ENCODE measurements around the gene PLCB1.

PLCB1 gene

DNA sequence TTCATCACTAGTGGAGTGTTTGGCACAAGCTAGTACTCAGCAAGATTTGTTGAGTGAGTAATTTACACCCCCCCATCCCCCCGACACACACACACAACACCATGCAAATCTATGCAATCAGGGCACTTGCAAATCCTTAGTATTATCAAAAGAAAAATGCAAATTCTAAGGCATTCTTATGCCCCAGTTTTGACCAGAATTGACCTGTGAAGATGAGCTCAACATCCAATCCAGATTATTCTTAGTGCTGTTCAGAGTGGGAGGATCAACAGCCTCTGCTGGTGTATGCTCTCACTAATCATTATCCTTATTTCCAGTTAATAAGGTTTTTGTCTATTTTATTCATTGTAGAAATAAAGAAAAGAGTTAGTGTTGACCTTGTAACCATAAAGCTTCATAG lies 185.4 kb downstream of the PLCB1 start:
- Histone ChIP-seq H3K79me2 (ENCODE audit: control insufficient read depth, insufficient read depth, low read length, unreplicated experiment) (no peaks in the 10 kb centered on the region), H3K4me3 (ENCODE audit: low read depth, low read length) (no peak overlapping the region), H2AFZ (ENCODE audit: low read length, unreplicated experiment) (no peak overlapping the region), H3K36me3 (ENCODE audit: insufficient read depth, low read length) (no peaks in the 10 kb centered on the region), H3K27me3 (ENCODE audit: insufficient read depth, low read length) (no peaks in the 10 kb centered on the region), H3K4me1 (ENCODE audit: control insufficient read depth, insufficient read depth, low read length, unreplicated experiment) (no peaks in the 10 kb centered on the region), H3K27ac (ENCODE audit: low read depth, low read length) (no peak overlapping the region)

DNA sequence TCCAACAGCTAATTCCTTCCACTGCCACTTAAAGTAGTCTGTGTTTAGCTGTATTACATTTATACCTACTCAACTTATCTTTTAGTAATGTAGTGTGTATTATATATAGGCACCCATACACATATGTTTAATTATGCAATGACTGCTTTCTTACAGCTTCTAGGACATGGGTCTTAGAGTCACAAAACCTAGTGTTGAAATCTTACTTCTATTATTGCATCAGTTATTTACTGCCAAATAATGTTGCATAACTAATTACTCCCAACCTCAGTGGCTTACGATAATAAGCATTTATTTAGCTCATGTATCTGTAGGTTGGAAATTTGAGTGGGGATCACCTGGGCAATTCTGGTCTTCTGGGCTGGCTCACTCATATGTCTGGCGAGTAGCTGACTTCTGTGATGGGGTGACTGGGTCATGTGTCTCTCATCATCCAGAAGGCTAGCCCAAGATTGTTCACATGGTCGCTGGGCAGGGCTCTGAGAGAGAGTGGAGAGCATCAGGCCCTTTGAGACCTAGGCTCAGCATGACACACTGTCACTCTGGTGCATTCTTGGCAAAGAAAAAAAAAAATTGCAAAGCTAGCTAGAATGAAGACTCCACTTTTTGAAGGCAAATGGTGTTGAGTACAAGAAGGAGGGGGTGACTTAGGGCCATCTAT lies 187.0 kb downstream of the PLCB1 start:
- H3K79me2 ChIP-seq (ENCODE audit: control insufficient read depth, insufficient read depth, low read length, unreplicated experiment) = no peaks in the 10 kb centered on the region
- H3K36me3 ChIP-seq (ENCODE audit: insufficient read depth, low read length) = no peaks in the 10 kb centered on the region
- H3K4me1 ChIP-seq (ENCODE audit: control insufficient read depth, insufficient read depth, low read length, unreplicated experiment) = no peaks in the 10 kb centered on the region

DNA sequence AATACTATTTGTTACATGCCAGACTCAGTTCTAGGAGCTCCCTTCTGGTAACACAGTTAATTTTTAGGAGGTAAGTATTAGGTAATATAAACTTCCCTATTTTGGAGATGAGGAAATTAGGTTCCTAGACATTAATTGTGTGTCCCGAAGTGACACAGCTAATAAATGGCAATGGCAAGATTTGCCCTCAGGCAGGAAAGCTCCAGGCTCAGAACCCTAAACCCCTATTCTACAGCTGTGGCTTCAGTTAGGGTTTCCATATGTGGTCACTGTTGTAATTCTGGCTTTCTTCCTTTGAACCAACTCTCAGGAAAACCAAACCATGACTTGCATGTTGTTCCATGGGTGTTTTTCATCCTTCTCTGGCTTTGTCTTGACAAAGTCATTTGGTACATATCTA lies 188.2 kb downstream of the PLCB1 start:
- no peaks in the 10 kb centered on the region for H3K36me3 ChIP-seq (ENCODE audit: insufficient read depth, low read length)
- no peak overlapping the region for H3K4me3 ChIP-seq (ENCODE audit: low read depth, low read length)
- H3K4me1 ChIP-seq (ENCODE audit: control insufficient read depth, insufficient read depth, low read length, unreplicated experiment) = no peaks in the 10 kb centered on the region
- no peaks in the 10 kb centered on the region for H3K27me3 ChIP-seq (ENCODE audit: insufficient read depth, low read length)
- H3K79me2 ChIP-seq (ENCODE audit: control insufficient read depth, insufficient read depth, low read length, unreplicated experiment) = no peaks in the 10 kb centered on the region
- no peak overlapping the region for H3K27ac ChIP-seq (ENCODE audit: low read depth, low read length)
- H2AFZ ChIP-seq (ENCODE audit: low read length, unreplicated experiment) = no peak overlapping the region

More for the DNA sequence above, 187.0 kb downstream of the PLCB1 start:
- Histone ChIP-seq H3K4me3 (ENCODE audit: low read depth, low read length) (no peak overlapping the region), H3K27ac (ENCODE audit: low read depth, low read length) (no peak overlapping the region), H2AFZ (ENCODE audit: low read length, unreplicated experiment) (no peak overlapping the region), H3K27me3 (ENCODE audit: insufficient read depth, low read length) (no peaks in the 10 kb centered on the region)

DNA sequence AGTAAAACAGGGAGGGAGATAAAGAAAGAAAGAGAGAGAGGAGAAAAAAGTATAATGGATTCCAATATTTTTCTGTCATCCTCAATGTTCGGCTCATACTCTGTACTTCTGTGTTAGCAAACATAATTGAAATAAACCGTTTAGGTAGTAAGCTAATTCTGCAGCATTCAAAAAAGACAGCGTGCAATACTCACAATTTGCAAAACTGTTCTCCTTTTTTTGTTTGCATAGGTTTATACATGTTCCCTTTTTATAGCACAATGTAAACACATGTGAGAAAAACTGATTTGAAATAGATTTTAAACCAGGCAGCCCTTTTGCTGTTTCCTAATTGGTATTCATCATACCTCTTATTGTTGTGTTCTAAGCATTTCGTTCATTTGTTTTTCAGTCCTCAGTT lies 188.9 kb downstream of the PLCB1 start:
- no peak overlapping the region for H3K27ac ChIP-seq (ENCODE audit: low read depth, low read length)
- H2AFZ ChIP-seq (ENCODE audit: low read length, unreplicated experiment) = no peak overlapping the region
- H3K4me1 ChIP-seq (ENCODE audit: control insufficient read depth, insufficient read depth, low read length, unreplicated experiment) = no peaks in the 10 kb centered on the region
- H3K36me3 ChIP-seq (ENCODE audit: insufficient read depth, low read length) = no peaks in the 10 kb centered on the region
- H3K4me3 ChIP-seq (ENCODE audit: low read depth, low read length) = no peak overlapping the region
- H3K27me3 ChIP-seq (ENCODE audit: insufficient read depth, low read length) = no peaks in the 10 kb centered on the region
- no peaks in the 10 kb centered on the region for H3K79me2 ChIP-seq (ENCODE audit: control insufficient read depth, insufficient read depth, low read length, unreplicated experiment)

DNA sequence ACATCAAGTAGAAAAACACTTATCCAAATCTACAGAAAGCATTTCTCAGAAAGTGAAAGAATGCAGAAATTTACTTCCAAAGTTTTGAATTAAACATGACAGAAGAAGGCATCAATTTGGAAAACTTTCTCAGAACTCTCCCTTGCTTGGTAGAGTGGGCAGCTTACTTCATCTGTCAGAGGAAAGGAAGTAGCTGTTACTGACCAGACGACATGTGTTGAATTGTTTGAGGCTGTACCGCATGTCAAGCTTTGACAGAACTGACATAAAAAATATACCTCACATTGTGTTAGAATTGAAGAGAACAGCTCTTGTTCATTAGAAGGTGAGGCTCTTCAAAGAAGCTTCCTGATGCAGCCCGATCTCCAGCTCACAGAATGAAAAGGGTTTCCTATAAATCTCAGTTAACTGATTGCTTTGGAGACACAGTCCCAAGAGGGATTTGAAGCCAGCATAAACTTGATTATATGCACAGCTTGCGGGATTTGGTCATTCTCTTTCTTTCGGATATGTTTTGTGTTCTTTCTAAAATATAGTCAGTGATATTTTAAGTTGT lies 190.7 kb downstream of the PLCB1 start:
- H3K79me2 ChIP-seq (ENCODE audit: control insufficient read depth, insufficient read depth, low read length, unreplicated experiment) = no peaks in the 10 kb centered on the region
- no peak overlapping the region for H3K27ac ChIP-seq (ENCODE audit: low read depth, low read length)
- H2AFZ ChIP-seq (ENCODE audit: low read length, unreplicated experiment) = no peak overlapping the region
- H3K36me3 ChIP-seq (ENCODE audit: insufficient read depth, low read length) = no peaks in the 10 kb centered on the region
- H3K27me3 ChIP-seq (ENCODE audit: insufficient read depth, low read length) = no peaks in the 10 kb centered on the region
- H3K4me1 ChIP-seq (ENCODE audit: control insufficient read depth, insufficient read depth, low read length, unreplicated experiment) = no peaks in the 10 kb centered on the region
- H3K4me3 ChIP-seq (ENCODE audit: low read depth, low read length) = no peak overlapping the region

DNA sequence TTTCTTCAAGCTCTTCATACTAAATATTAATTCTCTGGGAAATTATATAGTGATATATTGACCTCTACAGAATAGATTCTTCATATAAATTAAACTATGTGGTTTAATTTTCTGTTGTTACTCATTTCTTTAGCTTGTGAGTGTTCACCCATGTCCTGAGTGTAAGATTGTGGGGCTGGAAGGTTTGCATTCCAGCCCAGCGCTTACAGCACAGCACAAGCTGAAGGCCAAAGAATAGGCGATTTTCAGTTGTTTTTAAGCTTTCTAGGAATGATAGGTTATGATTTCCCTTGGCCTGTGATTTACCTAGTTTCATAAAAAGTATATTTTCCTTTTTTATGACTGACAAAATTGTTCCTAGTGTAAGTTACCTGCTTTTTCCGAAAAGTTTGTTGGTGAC lies 194.1 kb downstream of the PLCB1 start:
- H2AFZ ChIP-seq (ENCODE audit: low read length, unreplicated experiment) = no peak overlapping the region
- no peaks in the 10 kb centered on the region for H3K27me3 ChIP-seq (ENCODE audit: insufficient read depth, low read length)
- H3K36me3 ChIP-seq (ENCODE audit: insufficient read depth, low read length) = no peaks in the 10 kb centered on the region
- no peaks in the 10 kb centered on the region for H3K4me1 ChIP-seq (ENCODE audit: control insufficient read depth, insufficient read depth, low read length, unreplicated experiment)
- H3K79me2 ChIP-seq (ENCODE audit: control insufficient read depth, insufficient read depth, low read length, unreplicated experiment) = no peaks in the 10 kb centered on the region
- no peak overlapping the region for H3K27ac ChIP-seq (ENCODE audit: low read depth, low read length)
- no peak overlapping the region for H3K4me3 ChIP-seq (ENCODE audit: low read depth, low read length)

DNA sequence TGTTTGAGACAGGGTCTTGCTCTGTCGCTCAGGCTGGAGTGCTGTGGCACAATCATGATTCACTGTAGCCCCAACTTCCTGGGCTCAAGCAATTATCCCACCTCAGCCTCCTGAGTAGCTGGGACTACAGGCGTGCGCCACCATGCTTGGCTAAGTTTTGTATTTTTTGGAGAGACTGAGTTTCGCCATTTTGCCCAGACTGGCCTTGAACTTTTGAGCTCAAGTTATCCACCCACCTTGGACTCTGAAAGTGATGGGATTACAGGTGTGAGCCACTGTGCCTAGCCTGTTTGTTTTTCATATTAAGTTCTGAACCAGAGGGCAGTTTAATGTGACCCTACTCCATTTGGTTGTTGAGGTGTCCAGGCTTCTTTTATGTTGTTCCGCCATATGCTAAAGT lies 194.8 kb downstream of the PLCB1 start:
- Histone ChIP-seq H3K4me3 (ENCODE audit: low read depth, low read length) (no peak overlapping the region), H3K36me3 (ENCODE audit: insufficient read depth, low read length) (no peaks in the 10 kb centered on the region), H3K27ac (ENCODE audit: low read depth, low read length) (no peak overlapping the region), H3K79me2 (ENCODE audit: control insufficient read depth, insufficient read depth, low read length, unreplicated experiment) (no peaks in the 10 kb centered on the region), H2AFZ (ENCODE audit: low read length, unreplicated experiment) (no peak overlapping the region), H3K4me1 (ENCODE audit: control insufficient read depth, insufficient read depth, low read length, unreplicated experiment) (peaks cover 5% of the 10 kb centered on the region), H3K27me3 (ENCODE audit: insufficient read depth, low read length) (no peaks in the 10 kb centered on the region)

DNA sequence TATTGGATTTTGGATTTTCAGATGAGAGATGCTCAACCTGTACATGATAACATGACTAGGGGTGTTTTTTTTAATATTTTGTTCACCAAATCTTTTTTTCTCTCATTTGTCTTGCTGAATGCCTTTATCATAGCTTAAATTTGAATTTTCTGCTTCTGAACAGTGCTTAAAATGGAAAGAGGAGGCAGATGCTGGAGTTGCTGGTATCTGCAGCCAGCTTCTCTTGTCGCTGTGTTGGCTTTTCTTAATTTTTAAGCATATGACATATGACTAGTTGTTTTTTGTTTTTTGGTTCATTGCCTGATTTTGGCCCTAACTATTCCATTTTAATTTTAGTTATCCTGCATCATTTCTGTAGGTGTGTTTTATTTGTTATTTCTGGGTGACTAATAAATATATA lies 196.1 kb downstream of the PLCB1 start:
- peaks cover 6% of the 10 kb centered on the region for H3K4me1 ChIP-seq (ENCODE audit: control insufficient read depth, insufficient read depth, low read length, unreplicated experiment)
- no peaks in the 10 kb centered on the region for H3K36me3 ChIP-seq (ENCODE audit: insufficient read depth, low read length)
- H3K4me3 ChIP-seq (ENCODE audit: low read depth, low read length) = no peak overlapping the region
- H3K27ac ChIP-seq (ENCODE audit: low read depth, low read length) = no peak overlapping the region
- no peaks in the 10 kb centered on the region for H3K79me2 ChIP-seq (ENCODE audit: control insufficient read depth, insufficient read depth, low read length, unreplicated experiment)
- no peak overlapping the region for H2AFZ ChIP-seq (ENCODE audit: low read length, unreplicated experiment)
- no peaks in the 10 kb centered on the region for H3K27me3 ChIP-seq (ENCODE audit: insufficient read depth, low read length)

DNA sequence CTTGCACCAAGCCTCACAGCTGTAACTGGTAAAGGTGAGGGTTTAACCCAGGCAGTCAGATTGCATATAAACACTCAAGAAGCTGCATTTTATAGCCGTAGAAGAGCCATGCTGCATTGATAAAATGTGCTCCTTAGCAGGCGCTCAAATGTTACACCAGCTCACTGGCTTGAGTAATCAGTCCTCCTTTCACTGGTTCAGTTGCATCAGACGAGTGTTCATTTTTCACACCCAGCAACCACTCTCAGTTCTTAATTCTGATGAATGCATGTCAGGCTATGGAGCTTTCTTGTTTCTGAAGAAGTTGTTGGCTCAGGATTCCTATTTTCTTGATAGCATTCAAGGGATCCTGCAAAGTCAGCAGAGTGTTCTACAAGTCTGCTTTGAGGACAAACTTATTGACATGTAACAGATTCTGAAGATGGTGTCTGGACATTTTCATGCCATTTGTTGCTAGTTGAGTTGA lies 198.3 kb downstream of the PLCB1 start:
- Histone ChIP-seq H3K79me2 (ENCODE audit: control insufficient read depth, insufficient read depth, low read length, unreplicated experiment) (no peaks in the 10 kb centered on the region), H3K36me3 (ENCODE audit: insufficient read depth, low read length) (no peaks in the 10 kb centered on the region), H3K4me1 (ENCODE audit: control insufficient read depth, insufficient read depth, low read length, unreplicated experiment) (peaks cover 6% of the 10 kb centered on the region), H3K27me3 (ENCODE audit: insufficient read depth, low read length) (no peaks in the 10 kb centered on the region), H3K27ac (ENCODE audit: low read depth, low read length) (no peak overlapping the region), H3K4me3 (ENCODE audit: low read depth, low read length) (no peak overlapping the region), H2AFZ (ENCODE audit: low read length, unreplicated experiment) (no peak overlapping the region)

DNA sequence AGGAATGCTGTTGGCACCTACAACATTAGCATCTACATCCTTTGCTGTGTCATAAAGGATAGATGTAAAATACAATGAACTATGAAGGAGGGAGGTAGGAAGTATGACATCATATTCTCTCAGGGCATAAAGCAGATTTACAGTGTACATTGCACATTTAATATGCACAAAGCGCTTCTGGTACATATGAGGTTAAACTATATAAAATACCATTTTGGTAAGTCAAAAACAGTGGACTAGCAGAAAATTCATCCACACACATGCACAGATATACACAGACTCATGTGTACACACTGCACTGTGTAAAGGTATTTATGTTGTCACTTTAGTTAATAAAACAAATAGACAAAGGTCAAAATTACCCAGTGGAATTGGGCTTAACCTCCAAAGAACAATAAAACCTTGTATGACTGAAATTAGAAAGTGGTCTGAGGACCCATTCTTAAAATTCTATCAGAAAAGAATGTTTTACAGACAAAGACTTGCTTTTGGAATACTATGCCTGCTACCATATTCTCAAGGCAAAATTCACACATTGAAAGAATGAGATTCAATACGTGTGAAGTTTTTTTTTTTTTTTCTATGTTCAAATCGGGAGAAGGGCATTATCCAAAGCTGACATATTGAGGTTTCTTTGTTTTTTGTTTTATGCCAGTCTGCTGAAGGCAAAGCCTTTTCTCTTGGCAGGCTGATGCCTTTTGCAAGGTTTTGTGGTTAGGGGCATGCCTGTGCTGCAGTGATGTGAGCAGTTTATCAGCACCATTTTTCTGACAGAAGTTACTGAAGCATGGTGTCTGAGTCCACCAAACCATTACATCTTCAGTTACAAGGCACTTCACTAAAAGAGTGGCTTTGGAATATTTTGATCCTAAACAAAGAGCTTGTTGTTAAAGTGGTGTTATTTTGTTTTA lies 199.0 kb downstream of the PLCB1 start:
- H3K4me3 ChIP-seq (ENCODE audit: low read depth, low read length) = no peak overlapping the region

More for the DNA sequence above, 199.0 kb downstream of the PLCB1 start:
- Histone ChIP-seq H2AFZ (ENCODE audit: low read length, unreplicated experiment) (no peak overlapping the region), H3K27ac (ENCODE audit: low read depth, low read length) (no peak overlapping the region), H3K79me2 (ENCODE audit: control insufficient read depth, insufficient read depth, low read length, unreplicated experiment) (no peaks in the 10 kb centered on the region), H3K4me1 (ENCODE audit: control insufficient read depth, insufficient read depth, low read length, unreplicated experiment) (peaks cover 6% of the 10 kb centered on the region), H3K36me3 (ENCODE audit: insufficient read depth, low read length) (no peaks in the 10 kb centered on the region), H3K27me3 (ENCODE audit: insufficient read depth, low read length) (no peaks in the 10 kb centered on the region)

All from ACC112 (cell line).